Stimulated activated CD4-positive, alpha-beta T cell treated with anti-CD3 and anti-CD28 coated beads, TNF-alpha, amount 100 ng/mL, for 24 hours (primary cell): Measurements from ENCODE around the gene S100A10.

Source experiments
- DNase-seq, 3 experiments: peaks; one replicate each; pipeline ENCODE4 v3.0.0-alpha.2; 2020; ENCODE audit warnings: low read depth in 3 of 3

Gene S100A10

DNA sequence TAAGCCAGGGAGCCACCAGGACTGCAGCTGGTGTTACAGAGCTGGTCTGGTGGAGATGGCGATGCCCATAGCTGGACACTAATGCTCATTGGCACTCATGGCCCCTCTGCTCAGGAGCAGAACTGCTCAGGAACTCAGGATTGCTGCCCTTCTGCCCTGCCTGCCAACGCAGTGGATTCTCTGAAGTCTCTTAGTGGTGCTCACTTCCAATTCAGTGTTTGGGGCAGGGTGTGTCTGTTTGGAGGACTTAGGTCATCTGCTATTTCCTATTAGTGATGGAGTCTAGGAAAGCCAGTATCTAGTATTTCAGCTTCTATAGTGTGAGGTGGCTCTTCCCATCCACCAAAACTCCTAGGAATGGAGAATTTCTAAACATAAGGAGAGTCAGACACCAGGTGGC, 29.1 kb downstream of the S100A10 start:
- no peak for DNase-seq

DNA sequence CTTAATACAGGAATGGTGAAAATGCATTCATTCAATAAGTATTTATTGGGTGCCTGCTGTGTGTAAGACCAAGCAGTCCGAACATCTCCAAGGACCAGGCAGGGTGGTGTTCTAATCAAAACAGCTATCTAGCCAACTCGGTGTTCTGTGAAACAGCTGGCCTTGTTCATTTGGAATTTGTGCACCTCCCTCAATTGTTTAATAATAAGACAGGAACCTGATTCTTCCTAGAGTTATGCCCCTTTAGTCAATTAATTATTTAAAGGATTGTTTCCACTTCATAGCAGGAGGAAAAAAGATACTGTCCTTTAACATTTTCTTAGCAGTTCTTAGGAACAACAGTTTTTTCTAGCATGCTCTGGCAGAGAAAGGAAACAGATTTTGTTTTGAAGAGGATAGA, 30.4 kb downstream of the S100A10 start:
- DNase-seq = no peak

DNA sequence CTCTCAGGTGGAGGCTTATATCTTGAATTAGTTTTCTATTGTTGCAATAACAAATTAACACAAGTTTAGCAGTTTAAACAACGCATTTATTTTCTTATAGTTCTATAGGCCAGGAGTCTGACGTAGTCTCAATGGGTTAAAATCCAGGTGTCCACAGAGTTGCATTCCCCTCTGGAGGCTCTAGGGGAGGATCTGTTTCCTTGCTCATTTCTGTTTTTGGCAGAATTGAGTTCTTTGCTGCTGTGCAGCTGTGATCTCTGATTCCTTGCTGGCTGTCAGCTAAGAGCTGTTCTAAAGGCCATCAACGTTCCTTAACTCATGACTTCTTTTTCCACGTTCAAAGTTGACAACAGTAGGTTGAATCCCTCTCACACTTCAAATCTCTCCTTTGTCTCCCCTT, 31.8 kb downstream of the S100A10 start:
- DNase-seq = no peak

DNA sequence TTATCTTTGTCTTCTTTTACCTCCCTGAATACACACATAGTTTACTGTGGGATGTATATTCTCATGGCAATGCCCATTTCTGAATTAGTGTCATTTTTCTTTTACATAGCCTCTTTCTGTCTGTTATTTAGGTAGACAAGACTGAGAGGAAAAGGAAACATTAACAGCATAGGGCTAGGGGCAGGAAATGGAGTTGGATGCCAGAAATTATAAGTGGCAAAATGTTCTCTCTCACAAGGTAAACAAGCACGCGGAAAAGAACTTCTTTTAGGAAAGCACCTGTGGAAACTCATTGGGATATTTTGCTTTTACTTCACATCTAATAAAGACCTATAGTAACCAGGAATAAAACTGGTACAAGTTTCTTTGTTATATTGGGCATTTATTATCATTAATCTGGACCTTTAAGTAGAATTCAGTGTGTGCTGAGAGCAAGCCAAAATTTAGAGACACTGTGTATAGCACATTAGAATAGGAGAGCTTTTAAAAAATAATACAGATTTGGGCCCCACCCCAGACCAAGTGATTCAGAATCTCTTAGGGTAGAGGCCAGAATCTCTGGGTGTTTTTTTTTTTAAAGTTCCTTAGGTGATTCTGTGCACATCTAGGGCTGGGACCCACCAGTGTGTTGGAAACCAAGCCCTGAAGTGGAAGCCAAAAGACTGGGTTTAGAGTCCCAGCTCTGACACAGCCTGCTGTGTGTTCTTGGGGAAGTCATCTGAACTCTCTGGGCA, 32.7 kb downstream of the S100A10 start:
- DNase-seq = no peak

DNA sequence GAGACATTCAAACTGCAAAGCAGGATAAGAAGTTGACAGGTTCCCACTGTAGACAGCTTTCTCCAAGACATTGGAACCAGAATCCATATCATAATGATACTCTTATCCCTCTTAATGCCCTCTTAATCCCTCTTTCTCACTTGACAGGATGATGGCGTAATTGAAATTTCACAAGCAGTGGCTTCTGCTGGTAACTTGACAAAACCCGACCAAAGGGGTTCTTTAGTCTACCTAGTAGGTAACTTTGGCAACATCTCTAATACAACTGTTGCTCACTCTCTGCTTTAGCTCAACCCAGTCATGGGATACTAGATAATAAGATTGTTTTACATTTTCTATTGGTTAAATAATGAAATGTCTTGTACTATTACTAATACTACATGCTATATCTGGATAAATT, 34.7 kb downstream of the S100A10 start:
- DNase-seq = no peak

DNA sequence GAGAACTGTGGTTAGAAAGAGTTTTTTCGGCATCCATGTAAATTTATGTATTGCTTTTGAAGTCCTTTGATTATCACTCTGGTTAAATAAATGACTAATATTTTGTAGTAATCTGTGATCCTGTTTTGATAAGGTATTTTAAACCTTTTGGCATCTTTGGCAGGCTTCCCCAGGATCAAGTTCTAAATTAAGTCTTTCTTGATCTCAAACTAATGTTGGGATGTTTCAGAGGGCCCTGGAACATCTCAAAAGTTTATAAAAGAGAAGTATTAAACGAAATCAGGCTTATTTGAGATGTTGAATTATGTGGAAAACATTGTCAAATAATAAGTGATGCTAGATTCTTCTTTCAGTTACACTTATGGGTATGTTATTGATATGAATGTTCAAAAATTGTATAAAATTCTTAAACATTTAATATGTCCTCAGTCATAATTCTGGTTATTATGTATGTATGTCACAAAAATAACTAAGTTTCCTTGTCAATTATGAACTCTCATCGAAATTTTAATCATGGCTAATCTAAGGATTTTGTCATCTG, 36.6 kb downstream of the S100A10 start:
- DNase-seq = no peak

DNA sequence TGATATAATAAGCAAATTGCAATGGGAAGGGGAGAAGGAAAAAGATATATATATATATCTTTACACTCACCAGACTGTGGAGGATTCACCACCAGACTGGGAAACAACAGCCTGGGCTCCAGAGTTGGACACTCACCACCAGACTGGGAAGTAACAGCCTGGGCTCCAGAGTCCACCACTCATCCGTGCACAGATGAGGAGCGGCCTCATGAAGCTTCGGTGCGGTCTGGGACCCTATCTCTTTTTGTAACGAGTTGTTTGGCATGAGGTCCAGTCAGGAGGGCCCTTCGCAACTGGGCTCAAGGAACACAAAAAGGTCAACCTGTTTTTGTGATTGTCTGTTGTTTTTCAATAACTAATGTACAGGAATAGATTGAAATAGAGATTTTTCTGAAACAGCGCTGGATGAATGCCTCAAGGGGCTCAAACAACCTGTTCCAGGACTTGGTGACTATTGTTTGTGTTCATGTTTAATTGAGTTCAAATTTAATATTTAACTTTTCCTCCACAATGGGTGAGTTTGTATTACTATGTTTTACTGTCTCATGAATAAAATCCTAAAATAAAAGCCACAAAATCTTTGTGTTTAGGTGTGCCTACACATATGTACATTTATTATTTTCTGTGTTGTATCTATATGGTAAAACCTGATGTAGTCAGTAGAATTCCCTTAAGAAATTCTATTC, 40.1 kb downstream of the S100A10 start:
- no peak for DNase-seq

DNA sequence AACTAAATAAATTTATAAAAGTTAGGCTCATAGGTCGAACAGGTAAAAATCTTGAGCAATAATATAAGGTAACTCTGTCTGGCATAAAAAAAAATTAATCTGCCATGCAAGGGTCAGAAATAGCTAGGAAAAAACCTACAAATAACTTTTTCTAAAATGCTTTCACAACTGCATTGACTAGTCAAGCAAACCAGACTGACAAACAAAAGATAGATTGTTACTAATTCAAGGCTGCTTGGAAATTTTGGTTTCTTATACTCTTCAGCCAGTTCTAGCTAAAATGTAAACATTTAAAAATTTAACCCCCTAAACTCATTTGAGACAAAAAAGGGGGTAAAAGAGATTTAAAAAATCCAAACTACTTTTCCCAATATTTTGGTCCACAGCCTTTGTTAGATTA, 40.8 kb downstream of the S100A10 start:
- DNase-seq = no peak

DNA sequence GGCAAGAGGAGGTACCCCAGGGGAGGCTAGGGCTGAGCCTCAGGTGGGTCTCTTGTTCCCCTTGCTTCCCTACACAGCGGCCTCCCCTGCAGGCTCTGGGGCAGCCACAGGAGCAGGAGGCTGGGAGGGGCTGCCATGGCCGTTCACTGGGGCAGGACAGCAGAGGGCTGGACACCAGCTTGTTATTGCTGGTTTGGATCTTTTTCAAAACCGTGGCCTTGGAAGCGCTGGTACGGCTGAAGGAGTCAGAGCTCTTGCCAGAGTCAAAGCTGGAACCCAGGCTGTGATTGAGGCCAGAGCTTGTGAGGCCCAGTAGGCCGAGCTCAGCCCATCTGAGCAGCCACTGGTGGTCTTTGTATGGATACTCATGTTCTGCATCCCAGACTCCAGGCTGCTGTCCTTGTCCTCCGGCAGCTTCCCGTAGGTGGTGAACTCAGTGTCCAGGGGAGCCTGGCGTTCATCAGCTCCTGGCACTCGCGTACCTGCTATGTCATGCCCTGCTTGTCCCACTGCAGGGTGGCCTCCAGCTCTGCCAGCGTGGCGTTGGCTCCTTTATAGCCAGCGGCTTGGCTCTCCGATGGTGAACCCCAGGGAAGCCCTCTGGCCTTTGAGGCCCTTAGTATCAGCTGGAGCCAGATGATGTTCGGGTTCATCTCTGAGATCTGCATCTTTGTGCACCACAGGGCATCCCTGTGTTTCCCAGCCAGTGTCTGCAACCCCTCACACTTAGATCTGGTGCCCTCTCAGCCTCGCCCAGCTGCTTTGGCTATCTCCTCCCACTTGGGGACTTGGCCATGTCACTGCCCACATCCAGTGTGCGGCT, 44.1 kb downstream of the S100A10 start:
- no peak for DNase-seq

DNA sequence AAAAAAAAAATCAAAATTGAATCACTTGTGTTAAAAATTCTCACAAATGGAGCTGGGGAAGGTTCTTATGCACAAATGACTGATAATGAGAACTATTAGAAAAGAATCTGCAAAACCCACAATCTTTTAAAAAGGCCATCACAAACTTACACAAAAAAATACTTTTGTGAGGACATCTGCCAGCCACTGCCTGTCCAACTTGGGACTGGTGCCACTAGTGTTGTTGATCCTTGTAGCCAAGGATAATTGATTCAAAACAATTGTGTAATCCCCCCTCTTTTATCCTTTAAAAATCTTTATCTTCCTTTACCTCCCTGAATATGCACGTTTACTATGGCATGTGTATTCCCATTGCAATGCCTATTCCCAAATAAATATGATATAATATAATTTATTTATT, 45.2 kb downstream of the S100A10 start:
- no peak for DNase-seq

DNA sequence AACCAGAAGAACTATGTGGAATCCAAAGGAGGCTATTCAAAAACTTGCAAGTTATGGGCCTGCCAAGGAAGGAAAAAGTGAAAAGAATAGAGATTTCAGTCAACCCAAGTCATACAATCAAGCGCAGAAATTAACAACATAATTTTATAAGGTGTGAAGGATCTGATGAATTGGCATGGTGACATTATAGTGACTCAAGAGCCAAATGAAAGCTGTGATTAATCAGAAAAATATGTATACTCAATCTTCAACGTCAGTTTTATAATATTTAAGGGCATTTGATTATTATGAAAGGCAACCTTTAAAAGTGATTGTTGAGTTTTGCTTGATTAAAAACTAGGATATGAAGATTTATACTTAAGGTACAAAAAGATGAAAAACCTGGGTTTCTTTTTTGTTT, 46.5 kb downstream of the S100A10 start:
- DNase-seq = no peak

DNA sequence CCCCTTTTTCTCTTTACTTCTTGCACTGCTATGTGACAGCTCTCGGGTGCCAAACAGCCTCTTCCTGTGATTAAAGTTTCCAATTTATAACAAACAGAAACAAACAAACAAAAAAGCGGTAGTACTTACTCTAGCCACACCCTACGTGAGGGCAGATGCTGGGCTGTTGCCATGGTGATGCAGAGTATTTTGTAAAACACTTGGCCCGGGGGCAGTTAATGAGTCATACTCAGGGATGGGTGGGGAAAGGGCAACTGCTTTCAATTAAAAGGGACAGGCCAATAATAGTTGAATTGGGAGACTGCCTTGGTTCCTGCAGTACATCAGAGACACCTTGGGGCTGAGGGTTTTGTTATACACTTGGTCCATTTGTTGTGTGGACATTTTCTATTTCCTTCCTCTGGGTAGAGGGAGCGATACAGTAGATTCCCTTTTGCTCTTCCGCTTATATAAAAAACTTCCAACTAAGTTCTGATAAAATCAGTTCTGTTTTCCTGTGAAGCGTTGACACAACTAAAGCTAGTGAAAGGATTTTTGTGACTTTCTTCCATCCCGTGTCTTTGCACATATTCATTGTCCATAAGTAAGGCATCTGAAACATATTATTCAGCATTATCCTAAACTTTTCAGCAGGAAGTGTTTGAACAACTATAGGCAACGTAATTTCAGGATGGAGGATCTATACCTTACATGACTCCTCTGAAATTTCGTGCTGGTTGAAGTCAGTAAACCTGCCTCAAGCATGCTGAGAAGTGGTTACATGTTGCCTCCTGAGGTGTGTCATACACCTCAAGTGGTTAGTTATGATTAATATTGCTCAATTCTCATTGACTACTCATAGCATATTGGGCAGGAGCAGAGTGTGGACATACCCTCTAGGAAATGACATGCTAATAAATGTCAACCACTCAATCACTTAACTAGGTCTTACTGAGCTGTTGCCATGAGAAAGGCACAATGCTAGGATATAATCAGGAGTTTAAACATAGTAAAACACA, 47.6 kb downstream of the S100A10 start:
- DNase-seq = peak; percentile 31 to 67 (median 51)

DNA sequence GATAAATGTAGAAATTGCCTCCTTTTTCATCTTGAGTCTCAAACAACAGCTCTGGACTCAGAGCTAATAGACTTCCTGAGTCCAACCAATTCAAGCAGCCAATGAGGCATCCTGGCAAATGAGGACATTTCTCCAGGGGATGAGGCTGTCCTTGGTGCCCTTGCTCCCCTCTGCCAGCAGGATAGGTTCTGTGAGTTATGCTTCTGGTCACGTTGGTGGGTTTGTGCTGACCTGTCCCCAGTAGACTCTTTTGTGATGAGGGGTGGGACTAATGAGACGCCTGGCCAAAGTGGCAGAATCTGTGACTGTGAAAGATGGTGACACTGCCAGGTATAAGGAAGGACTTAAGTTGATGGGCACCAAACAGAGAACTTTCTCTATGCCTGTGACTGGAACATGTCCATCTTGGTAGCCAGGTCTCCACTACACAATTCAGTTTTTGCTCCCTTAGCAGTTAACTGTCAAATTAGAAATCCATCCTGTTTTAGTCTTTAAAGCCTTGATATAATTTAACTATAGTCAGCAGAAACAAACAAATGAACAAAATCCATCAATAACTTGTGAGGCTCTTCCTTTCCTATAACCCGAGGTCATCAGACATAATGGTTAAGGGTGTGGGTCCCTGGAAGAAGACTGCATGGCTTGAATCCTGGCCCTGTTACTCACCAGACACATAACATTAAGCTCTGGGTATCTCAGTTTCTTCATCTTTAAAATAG, 48.6 kb downstream of the S100A10 start:
- DNase-seq = no peak

DNA sequence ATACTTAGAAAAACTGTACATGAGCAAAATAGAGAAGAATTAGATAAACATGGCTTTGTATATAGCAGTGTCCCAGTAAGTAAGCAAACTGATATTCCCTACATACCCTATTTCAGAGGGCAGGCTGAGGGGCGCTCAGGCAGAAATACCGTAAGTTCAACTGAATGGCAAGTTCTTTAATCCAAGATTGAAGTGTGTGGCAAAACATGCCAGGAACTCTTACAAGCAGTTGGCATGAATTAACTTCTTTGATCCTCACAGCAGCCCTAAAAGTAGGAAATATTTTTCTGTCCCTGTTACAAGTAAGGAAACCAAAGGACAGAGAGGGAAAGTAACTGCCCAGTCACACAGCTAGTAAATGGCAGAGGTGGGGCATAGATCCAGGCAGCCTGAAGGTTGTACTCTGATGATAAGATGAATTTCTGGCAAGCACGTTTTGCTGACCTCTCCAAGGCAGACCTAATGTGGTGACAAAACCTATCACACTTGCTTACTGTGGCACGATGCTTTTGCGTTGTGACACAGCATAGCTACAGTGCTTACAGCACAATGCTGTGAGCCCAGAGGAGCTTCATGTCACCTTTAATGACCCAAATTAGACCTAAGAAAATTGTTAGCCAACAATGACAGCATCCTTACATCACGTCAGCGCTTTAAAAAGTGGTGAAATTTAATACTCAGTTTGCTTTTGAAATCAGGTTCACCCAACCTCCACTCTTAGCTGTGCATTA, 49.4 kb downstream of the S100A10 start:
- no peak for DNase-seq

DNA sequence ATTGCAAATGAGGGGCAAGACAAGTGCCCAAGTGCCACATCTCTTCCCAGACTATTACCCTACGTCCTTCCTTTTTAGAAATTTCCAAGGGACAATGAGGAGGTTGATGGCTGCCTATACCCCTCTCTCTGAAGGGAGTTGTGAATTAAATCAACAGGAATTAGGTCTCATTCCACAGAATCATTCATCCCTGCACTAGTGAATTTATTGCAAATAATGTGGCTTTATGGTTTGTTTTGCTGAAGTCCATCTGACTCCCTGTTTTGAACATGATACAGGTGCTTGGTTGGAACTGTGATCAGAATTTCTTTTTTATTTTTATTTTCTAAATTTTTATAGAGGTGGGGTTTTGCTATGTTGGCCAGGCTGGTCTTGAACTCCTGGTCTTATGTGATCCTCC, 50.1 kb downstream of the S100A10 start:
- no peak for DNase-seq

DNA sequence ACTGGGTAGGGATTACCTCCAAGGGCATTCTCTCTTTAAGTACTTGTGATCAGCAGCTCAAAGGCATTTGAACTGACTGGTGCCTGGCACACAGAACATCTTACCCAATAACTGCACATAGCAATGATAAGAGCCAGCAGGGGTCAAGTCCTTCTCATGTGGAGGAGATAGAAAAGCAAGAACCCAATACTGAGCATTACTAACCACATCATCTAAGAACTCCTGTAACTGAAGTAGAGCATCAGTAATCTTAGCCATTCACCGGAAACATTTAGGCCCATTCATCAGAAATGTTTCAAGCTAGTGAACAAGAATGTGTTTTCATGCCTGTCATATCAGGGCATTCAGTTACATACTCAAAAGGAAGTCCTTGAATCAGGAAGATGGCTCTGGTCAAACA, 50.8 kb downstream of the S100A10 start:
- no peak for DNase-seq

DNA sequence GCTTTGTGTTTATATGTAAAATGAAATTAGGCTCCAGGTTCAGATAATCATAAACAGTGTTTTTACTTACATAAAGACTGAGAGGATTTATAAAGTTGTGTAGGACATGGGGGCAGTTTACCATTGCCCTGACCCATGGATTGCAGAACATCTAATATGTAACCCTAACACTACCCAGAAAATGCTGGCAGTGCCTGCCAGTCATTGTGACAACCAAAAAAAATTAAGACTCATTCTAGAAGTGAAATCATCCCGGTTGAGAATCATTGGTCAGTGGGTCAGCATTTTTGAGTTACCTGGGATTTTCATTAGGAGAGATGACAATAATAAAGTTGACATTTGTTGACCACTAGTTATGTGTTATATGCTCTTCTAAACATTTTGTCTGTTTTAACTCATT, 53.1 kb downstream of the S100A10 start:
- no peak for DNase-seq

DNA sequence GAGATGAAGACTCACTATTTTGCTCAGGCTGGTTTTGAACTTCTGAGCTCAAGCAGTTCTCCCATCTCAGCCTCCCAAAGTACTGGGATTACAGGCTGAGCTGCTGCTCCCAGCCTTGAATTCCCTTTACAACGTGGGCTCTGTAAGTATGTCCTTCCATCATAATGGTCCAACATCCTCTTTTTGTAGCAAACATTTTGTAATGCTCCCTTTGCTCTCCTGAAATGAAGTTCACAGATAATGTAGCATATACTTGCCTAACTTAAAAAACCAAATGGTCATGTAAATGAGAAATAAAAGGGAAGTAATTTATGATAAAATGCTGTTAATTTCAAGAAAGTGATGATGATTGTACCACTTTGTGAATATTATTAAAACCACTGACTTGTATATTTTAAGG, 53.9 kb downstream of the S100A10 start:
- no peak for DNase-seq

DNA sequence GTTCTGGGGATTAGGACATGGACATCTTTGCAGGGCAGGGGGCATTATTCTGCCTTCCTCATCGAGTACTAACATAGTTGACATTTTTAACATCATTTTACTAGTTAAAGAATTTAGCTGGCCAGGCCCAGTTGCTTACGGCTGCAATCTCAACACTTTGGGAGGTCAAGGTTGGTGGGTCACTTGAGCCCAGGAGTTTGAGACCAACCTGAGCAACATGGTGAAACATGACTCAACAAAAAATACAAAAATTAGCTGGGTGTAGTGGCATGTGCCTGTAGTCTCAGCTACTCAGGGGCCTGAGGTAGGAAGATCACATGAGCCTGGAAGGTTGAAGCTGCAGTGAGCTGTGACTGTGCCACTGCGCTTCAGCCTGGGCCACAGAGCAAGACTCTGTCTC, 54.5 kb downstream of the S100A10 start:
- DNase-seq = no peak

DNA sequence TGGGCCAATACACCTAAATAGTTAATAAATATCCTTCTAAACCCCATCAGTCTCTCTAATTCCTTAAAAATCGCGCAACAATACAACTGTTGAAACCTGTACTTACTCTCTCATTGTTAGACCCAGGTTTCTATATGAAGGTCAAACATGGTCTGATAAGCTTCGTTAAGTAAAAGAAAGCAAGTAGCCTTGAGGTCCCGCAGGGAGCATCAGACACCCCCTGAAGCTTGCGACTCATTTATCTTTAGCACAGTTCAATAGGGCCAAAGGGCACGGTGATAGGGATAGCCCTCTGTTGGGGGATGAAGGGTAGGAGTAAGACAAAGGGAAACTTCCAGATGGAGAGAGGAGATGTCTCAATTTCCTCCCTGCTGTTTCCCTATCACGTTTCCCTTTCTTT, 57.0 kb downstream of the S100A10 start:
- no peak for DNase-seq
